Ovary (tissue), 3 donors: ENCODE data around the gene SH2D6.

Experiments used
- POLR2A ChIP-seq: fragments of 450-650 bp; IDR thresholded peaks from one replicate; pipeline ENCODE4 v1.6.1; 2017; ENCODE audit warnings: antibody characterized with exemption, mild to moderate bottlenecking, moderate library complexity
- TF ChIP-seq, protein P1 (sequence below), 3 donors: fragments of 450-650 bp in 2 of 3; fragments of 200-600 bp in 1 of 3; IDR thresholded peaks; one replicate each; pipeline versions ENCODE4 v1.5.1 to v1.8.0; 2016 to 2022; ENCODE audit warnings: antibody characterized with exemption in 3 of 3, mild to moderate bottlenecking in 1 of 3
- donor health status: DM: no; HTN: no; CAD: no.

DNA sequence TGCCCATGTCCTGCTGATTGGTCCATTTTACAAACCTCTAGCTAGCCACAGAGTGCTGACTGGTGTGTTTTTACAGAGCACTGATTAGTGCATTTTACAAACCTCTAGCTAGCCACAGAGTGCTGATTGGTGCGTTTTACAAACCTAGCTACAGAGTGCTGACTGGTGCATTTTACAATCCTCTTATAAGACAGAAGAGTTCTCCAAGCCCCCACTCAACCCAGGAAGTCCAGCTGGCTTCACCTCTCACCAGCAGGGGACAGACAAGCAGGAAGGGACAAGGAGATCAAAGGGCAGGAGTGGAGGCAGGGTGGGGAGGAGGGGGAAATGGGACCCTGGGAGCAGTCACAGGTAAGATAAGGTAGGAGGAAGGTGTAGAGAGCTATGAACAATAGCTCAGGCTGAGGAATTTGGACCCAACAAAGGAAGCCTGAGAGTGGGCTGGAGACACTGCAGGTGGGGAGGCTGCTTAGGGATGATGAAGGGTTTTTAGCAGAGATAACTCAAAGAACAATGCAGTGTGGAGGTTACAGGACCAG, 37.1 kb downstream of the SH2D6 start:
- TF ChIP-seq POLR2A, result no peak
- TF ChIP-seq, protein P1, sequence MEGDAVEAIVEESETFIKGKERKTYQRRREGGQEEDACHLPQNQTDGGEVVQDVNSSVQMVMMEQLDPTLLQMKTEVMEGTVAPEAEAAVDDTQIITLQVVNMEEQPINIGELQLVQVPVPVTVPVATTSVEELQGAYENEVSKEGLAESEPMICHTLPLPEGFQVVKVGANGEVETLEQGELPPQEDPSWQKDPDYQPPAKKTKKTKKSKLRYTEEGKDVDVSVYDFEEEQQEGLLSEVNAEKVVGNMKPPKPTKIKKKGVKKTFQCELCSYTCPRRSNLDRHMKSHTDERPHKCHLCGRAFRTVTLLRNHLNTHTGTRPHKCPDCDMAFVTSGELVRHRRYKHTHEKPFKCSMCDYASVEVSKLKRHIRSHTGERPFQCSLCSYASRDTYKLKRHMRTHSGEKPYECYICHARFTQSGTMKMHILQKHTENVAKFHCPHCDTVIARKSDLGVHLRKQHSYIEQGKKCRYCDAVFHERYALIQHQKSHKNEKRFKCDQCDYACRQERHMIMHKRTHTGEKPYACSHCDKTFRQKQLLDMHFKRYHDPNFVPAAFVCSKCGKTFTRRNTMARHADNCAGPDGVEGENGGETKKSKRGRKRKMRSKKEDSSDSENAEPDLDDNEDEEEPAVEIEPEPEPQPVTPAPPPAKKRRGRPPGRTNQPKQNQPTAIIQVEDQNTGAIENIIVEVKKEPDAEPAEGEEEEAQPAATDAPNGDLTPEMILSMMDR (IDR thresholded peaks at IDR 0.05), result no peak
